ENCODE measurements around the gene ORC4. TPM values are rescaled to one million over a fixed set of nuclear protein-coding genes. Genes with fewer than 3 reads are reported as not detected.
"Not testable (repeated sequence)": the region's sequence is repeated elsewhere in the genome, so short reads cannot be mapped to it uniquely, and the experiment has no call there.

The ORC4 gene
- total and polyA plus RNA-seq, 4 donors, result 3.6 to 44.6 (median 25.6) TPM

GRCh38 chr2:148023861-148024260 is 3.3 kb upstream of the ORC4 start:
- Histone ChIP-seq H3K27me3 (ENCODE audit: control insufficient read depth in 1 of 2, insufficient read depth in 2 of 2, low read length in 1 of 2) (no peaks in the 10 kb centered on the region), H3K36me3 (ENCODE audit: control insufficient read depth in 1 of 2, insufficient read depth in 2 of 2, low read length in 1 of 2) (no peaks in the 10 kb centered on the region), H3K4me1 (ENCODE audit: control insufficient read depth in 1 of 2, insufficient read depth in 2 of 2, low read length in 2 of 2) (no peaks in the 10 kb centered on the region), H3K4me3 (ENCODE audit: low read length in 2 of 2) (no peak overlapping the region), H3K27ac (ENCODE audit: low read depth in 1 of 2, low read length in 2 of 2) (no peak overlapping the region), H3K9me3 (ENCODE audit: control insufficient read depth, low read length) (no peaks in the 10 kb centered on the region)
- ATAC-seq (ENCODE audit: low FRiP score), result no peak
- DNase-seq, result no peak
- intact Hi-C loops (cut with DNase I), result no loop called here

DNA sequence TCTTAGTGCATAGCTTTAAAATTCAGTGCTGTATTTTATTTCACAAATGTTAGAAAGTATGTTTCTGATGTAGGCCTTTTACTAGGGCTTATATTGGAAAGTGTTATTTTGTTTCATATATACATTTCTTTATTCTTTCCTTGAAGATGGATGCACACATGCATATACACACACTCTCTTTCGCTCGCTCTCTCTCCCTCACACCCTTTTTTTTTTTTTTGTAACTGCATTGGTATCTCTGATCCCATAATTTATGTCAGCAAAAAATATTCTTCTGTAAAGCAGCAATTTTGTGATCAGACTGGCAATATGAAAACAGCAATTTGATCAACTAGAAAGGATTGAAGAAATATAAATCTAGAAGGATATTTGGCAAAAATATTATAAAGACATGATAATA is 2.3 kb upstream of the ORC4 start:
- no peaks in the 10 kb centered on the region for H3K9me3 ChIP-seq (ENCODE audit: control insufficient read depth, low read length)
- no peak for ATAC-seq (ENCODE audit: low FRiP score)
- intact Hi-C loops (cut with DNase I), result no loop called here
- H3K27me3 ChIP-seq (ENCODE audit: control insufficient read depth in 1 of 2, insufficient read depth in 2 of 2, low read length in 1 of 2), result no peaks in the 10 kb centered on the region
- no peak overlapping the region for H3K27ac ChIP-seq (ENCODE audit: low read depth in 1 of 2, low read length in 2 of 2)
- DNase-seq, result no peak
- no peak overlapping the region for H3K4me3 ChIP-seq (ENCODE audit: low read length in 2 of 2)
- H3K4me1 ChIP-seq (ENCODE audit: control insufficient read depth in 1 of 2, insufficient read depth in 2 of 2, low read length in 2 of 2), result no peaks in the 10 kb centered on the region
- H3K36me3 ChIP-seq (ENCODE audit: control insufficient read depth in 1 of 2, insufficient read depth in 2 of 2, low read length in 1 of 2), result no peaks in the 10 kb centered on the region
- WGBS, 2 donors, result 84 to 86% methylated on average over 2 of the region's 2 CpGs

- intact Hi-C loops (cut with DNase I), result no loop called here
- no peak for DNase-seq
- Histone ChIP-seq H3K4me3 (ENCODE audit: low read length in 2 of 2) (peak overlapping the region in 1 of 2 donors; percentile 37), H3K4me1 (ENCODE audit: control insufficient read depth in 1 of 2, insufficient read depth in 2 of 2, low read length in 2 of 2) (no peaks in the 10 kb centered on the region), H3K27me3 (ENCODE audit: control insufficient read depth in 1 of 2, insufficient read depth in 2 of 2, low read length in 1 of 2) (no peaks in the 10 kb centered on the region), H3K27ac (ENCODE audit: low read depth in 1 of 2, low read length in 2 of 2) (no peak overlapping the region), H3K9me3 (ENCODE audit: control insufficient read depth, low read length) (no peaks in the 10 kb centered on the region), H3K36me3 (ENCODE audit: control insufficient read depth in 1 of 2, insufficient read depth in 2 of 2, low read length in 1 of 2) (no peaks in the 10 kb centered on the region)
- 28 to 30% methylated on average over 1 of the region's 1 CpG for WGBS, 2 donors
- no peak for ATAC-seq (ENCODE audit: low FRiP score)
Observed at GRCh38 chr2:148022351-148022750, 1.8 kb upstream of the ORC4 start.

DNA sequence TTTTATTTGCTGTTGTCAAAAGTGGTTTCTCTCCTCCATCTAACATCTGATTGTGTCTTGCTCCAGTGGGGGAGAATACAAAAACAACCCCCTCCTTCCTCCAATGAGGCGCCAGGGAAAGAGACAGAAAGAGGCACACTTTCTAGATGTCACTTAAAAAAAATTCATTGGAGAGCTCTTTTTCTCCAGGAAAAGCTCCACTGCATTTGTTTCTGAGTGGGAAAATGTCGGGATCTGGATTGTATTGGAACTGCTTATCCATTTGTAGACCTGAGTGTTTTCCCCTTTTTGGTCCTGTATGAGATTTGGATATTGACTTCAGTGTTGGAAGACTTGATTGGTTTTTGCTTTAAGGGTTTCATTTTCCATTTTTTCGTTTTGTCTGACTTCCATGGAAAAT is 1.3 kb upstream of the ORC4 start:
- intact Hi-C loops (cut with DNase I), result no loop called here
- Histone ChIP-seq H3K9me3 (ENCODE audit: control insufficient read depth, low read length) (no peaks in the 10 kb centered on the region), H3K4me1 (ENCODE audit: control insufficient read depth in 1 of 2, insufficient read depth in 2 of 2, low read length in 2 of 2) (no peaks in the 10 kb centered on the region), H3K36me3 (ENCODE audit: control insufficient read depth in 1 of 2, insufficient read depth in 2 of 2, low read length in 1 of 2) (no peaks in the 10 kb centered on the region), H3K27me3 (ENCODE audit: control insufficient read depth in 1 of 2, insufficient read depth in 2 of 2, low read length in 1 of 2) (no peaks in the 10 kb centered on the region), H3K27ac (ENCODE audit: low read depth in 1 of 2, low read length in 2 of 2) (no peak overlapping the region), H3K4me3 (ENCODE audit: low read length in 2 of 2) (peak overlapping the region; percentile 37 to 51)
- WGBS, 2 donors, result 2 to 4% methylated on average over 3 of the region's 3 CpGs
- DNase-seq (no peak), ATAC-seq (ENCODE audit: low FRiP score) (no peak)

DNA sequence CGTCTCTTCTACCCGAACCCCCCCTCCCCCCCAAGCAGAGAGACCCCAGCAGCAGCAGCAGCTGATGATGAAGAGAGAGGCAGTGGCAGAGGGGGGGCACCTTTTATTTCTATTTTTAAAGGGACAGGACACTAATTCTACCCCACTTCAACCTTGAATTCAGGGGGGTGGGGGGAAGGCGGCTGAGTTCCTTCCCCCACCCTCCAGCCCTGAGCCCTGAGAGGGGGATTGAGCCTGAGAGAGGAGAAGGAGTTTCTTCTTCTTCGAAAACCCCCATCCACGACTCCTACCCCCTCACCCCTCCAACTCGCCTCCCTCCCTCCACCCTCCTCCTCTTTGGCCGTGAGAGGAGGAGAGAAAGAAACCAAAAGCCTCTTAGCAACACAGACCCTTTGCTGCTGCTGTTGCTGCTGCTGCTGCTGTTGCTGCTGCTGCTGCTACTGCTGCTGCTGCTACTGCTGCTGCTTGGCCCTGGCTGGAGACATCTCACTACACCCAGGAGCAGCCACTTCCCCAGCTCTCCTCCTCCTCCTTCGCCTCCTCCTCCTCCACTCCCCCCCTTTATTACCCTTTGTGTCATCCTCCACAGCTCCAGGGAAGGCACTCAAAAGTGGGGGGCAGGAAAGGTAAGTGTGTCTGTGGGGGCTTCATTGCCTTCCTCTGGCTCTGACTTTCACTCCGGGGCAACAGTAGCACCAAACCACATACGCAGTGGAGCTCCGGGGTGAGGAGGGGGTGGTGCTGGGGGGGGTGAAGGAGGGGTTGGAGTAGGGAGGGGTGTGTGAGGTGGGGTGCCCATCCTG is 723 bp upstream of the ORC4 start, which contains the start of gene MBD5:
TSS of gene MBD5 (plus strand) at position 33 of the 803 bp plus-strand sequence.
- no peaks in the 10 kb centered on the region for H3K36me3 ChIP-seq (ENCODE audit: control insufficient read depth in 1 of 2, insufficient read depth in 2 of 2, low read length in 1 of 2)
- H3K9me3 ChIP-seq (ENCODE audit: control insufficient read depth, low read length), result no peaks in the 10 kb centered on the region
- H3K27me3 ChIP-seq (ENCODE audit: control insufficient read depth in 1 of 2, insufficient read depth in 2 of 2, low read length in 1 of 2), result no peaks in the 10 kb centered on the region
- DNase-seq, result peak; percentile 64 to 76
- peak within 1 kb of the TSS; percentile 63 to 87 for H3K27ac ChIP-seq (ENCODE audit: low read depth in 1 of 2, low read length in 2 of 2)
- intact Hi-C loops (cut with DNase I), result no loop called here
- WGBS, 2 donors, result 0 to 1% methylated on average over 10 to 11 of the region's 11 CpGs
- peak within 1 kb of the TSS; percentile 46 to 69 for H3K4me3 ChIP-seq (ENCODE audit: low read length in 2 of 2)
- H3K4me1 ChIP-seq (ENCODE audit: control insufficient read depth in 1 of 2, insufficient read depth in 2 of 2, low read length in 2 of 2), result no peaks in the 10 kb centered on the region
- peak; percentile 68 for ATAC-seq (ENCODE audit: low FRiP score)

DNA sequence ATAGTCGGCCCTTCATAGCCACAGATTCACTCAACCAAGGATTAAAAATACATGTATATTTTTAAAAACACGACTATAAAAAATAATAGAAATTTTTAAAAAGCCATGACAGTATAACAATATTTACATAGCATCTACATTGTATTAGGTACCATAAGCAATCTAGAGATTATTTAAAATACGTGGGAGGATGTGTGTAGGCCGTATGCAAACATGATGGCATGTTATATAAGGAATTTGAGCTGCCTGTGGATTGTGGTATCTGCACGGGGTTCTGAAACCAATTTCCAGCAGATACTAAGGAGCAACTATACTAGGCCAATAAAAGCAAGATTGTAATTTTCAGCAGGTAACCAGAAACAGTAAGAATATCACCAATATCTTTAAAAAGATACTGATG is 5.9 kb downstream of the ORC4 start:
- Histone ChIP-seq H3K4me3 (ENCODE audit: low read length in 2 of 2) (no peak overlapping the region), H3K27me3 (ENCODE audit: control insufficient read depth in 1 of 2, insufficient read depth in 2 of 2, low read length in 1 of 2) (no peaks in the 10 kb centered on the region), H3K27ac (ENCODE audit: low read depth in 1 of 2, low read length in 2 of 2) (no peak overlapping the region), H3K9me3 (ENCODE audit: control insufficient read depth, low read length) (no peaks in the 10 kb centered on the region), H3K4me1 (ENCODE audit: control insufficient read depth in 1 of 2, insufficient read depth in 2 of 2, low read length in 2 of 2) (no peaks in the 10 kb centered on the region), H3K36me3 (ENCODE audit: control insufficient read depth in 1 of 2, insufficient read depth in 2 of 2, low read length in 1 of 2) (no peaks in the 10 kb centered on the region)
- intact Hi-C loops (cut with DNase I), result no loop called here
- ATAC-seq (ENCODE audit: low FRiP score) (no peak), DNase-seq (no peak)
- WGBS, 2 donors, result 47 to 55% methylated on average over 5 of the region's 5 CpGs

DNA sequence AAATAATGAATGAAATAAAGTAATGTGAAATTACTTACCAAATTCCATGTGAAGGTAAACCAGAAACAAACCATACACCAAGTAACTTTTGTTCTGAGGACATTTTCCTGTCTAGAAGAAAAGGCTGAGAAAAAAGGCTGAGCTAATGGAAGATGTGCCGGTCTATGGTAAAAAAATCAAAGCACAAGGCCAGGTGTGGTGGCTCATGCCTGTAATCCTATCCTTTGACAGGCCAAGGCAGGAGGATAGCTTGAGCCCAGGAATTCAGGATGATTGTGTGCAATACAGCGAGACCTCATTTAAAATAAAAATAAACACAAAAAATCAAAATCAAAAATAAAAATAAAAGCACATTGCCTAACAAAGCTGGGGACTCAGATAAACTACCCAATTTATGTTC is 6.7 kb downstream of the ORC4 start:
- Histone ChIP-seq H3K9me3 (ENCODE audit: control insufficient read depth, low read length) (no peaks in the 10 kb centered on the region), H3K4me1 (ENCODE audit: control insufficient read depth in 1 of 2, insufficient read depth in 2 of 2, low read length in 2 of 2) (no peaks in the 10 kb centered on the region), H3K36me3 (ENCODE audit: control insufficient read depth in 1 of 2, insufficient read depth in 2 of 2, low read length in 1 of 2) (no peaks in the 10 kb centered on the region), H3K4me3 (ENCODE audit: low read length in 2 of 2) (no peak overlapping the region), H3K27ac (ENCODE audit: low read depth in 1 of 2, low read length in 2 of 2) (no peak overlapping the region), H3K27me3 (ENCODE audit: control insufficient read depth in 1 of 2, insufficient read depth in 2 of 2, low read length in 1 of 2) (no peaks in the 10 kb centered on the region)
- intact Hi-C loops (cut with DNase I), result no loop called here
- ATAC-seq (ENCODE audit: low FRiP score) (no peak), DNase-seq (no peak)
- 97 to 98% methylated on average over 2 of the region's 2 CpGs for WGBS, 2 donors

- H3K27me3 ChIP-seq (ENCODE audit: control insufficient read depth in 1 of 2, insufficient read depth in 2 of 2, low read length in 1 of 2); H3K9me3 ChIP-seq (ENCODE audit: control insufficient read depth, low read length); H3K27ac ChIP-seq (ENCODE audit: low read depth in 1 of 2, low read length in 2 of 2); H3K36me3 ChIP-seq (ENCODE audit: control insufficient read depth in 1 of 2, insufficient read depth in 2 of 2, low read length in 1 of 2); DNase-seq; H3K4me3 ChIP-seq (ENCODE audit: low read length in 2 of 2); ATAC-seq (ENCODE audit: low FRiP score); intact Hi-C loops (cut with DNase I); H3K4me1 ChIP-seq (ENCODE audit: control insufficient read depth in 1 of 2, insufficient read depth in 2 of 2, low read length in 2 of 2): not testable (repeated sequence)
- 98% methylated on average over 7 of the region's 7 CpGs for whole genome bisulfite sequencing, 2 donors
Observed at GRCh38 chr2:148008411-148008810, 12.1 kb downstream of the ORC4 start.

DNA sequence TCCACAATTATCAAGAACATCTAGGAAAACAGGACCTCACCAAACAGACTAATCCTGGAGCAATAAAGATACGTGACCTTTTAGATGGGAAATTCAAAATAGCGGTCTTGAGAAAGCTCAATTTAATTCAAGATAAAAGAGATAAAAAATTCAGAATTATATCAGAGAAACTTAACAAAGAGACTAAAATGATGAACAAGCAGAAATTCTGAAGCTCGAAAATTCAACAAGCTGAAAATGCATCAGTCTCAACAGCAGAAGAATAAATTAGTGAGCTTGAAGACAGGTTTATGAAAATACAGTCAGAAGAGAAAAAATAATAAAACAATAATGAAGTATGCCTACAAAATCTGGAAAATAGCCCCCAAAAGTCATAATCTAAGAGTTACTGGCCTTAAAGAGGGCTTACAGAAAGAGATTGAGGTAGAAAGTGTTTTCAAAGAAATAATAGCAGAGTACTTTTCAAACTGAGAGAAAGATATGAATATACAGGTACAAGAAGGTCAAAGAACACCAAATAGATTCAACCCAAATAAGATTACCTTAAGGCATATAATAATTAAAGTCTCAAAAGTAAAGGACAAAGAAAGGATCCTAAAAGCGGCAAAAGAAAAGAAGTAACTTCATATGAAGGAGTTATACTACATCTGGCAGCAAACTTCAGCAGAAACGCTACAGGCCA is 13.2 kb downstream of the ORC4 start:
- WGBS, 2 donors, result 76 to 78% methylated on average over 5 of the region's 5 CpGs

More for the DNA sequence above, 13.2 kb downstream of the ORC4 start:
- no peaks in the 10 kb centered on the region for H3K36me3 ChIP-seq (ENCODE audit: control insufficient read depth in 1 of 2, insufficient read depth in 2 of 2, low read length in 1 of 2)
- DNase-seq, result no peak
- H3K27me3 ChIP-seq (ENCODE audit: control insufficient read depth in 1 of 2, insufficient read depth in 2 of 2, low read length in 1 of 2), result no peaks in the 10 kb centered on the region
- no peak for ATAC-seq (ENCODE audit: low FRiP score)
- H3K4me3 ChIP-seq (ENCODE audit: low read length in 2 of 2), result no peak overlapping the region
- intact Hi-C loops (cut with DNase I), result no loop called here
- no peaks in the 10 kb centered on the region for H3K9me3 ChIP-seq (ENCODE audit: control insufficient read depth, low read length)
- no peak overlapping the region for H3K27ac ChIP-seq (ENCODE audit: low read depth in 1 of 2, low read length in 2 of 2)
- H3K4me1 ChIP-seq (ENCODE audit: control insufficient read depth in 1 of 2, insufficient read depth in 2 of 2, low read length in 2 of 2), result no peaks in the 10 kb centered on the region
